Stromal cell of bone marrow (primary cell): Measurements from ENCODE around the gene TCEAL4.
"Not testable (repeated sequence)": the region's sequence is repeated elsewhere in the genome, so short reads cannot be mapped to it uniquely, and the experiment has no call there.

Source experiments
- DNase-seq: peaks from one replicate; pipeline ENCODE4 v3.0.0-alpha.2; 2012; ENCODE audit warnings: low read depth

Gene TCEAL4

DNA sequence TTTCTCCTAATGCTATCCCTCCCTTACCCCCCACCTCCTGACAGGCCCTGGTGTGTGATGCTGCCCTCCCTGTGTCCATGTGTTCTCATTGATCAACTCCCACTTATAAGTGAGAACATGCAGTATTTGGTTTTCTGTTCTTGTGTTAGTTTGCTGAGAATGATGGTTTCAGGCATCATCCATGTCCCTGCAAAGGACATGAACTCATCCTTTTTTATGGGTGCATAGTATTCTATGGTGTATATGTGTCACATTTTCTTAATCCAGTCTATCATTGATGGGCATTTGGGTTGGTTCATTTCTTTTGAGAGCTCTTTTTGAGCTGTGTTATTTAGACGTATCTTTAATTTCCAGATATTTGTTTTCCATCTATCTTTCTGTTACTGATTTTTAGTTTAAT lies 7.0 kb downstream of the TCEAL4 start:
- not testable (repeated sequence) for DNase-seq

DNA sequence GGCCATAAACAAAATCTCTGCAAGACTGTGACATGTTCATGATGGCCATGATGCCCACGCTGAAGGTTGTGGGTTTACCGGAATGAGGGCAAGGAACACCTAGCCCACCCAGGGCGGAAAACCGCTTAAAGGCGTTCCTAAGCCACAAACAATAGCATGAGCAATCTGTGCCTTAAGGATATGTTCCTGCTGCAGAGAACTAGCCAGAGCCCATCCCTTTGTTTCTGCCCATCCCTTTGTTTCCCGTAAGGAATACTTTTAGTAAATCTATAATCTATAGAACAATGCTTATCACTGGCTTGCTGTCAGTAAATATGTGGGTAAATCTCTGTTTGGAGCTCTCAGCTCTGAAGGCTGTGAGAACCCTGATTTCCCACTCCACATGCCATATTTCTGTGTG lies 9.9 kb downstream of the TCEAL4 start:
- DNase-seq = not testable (repeated sequence)

DNA sequence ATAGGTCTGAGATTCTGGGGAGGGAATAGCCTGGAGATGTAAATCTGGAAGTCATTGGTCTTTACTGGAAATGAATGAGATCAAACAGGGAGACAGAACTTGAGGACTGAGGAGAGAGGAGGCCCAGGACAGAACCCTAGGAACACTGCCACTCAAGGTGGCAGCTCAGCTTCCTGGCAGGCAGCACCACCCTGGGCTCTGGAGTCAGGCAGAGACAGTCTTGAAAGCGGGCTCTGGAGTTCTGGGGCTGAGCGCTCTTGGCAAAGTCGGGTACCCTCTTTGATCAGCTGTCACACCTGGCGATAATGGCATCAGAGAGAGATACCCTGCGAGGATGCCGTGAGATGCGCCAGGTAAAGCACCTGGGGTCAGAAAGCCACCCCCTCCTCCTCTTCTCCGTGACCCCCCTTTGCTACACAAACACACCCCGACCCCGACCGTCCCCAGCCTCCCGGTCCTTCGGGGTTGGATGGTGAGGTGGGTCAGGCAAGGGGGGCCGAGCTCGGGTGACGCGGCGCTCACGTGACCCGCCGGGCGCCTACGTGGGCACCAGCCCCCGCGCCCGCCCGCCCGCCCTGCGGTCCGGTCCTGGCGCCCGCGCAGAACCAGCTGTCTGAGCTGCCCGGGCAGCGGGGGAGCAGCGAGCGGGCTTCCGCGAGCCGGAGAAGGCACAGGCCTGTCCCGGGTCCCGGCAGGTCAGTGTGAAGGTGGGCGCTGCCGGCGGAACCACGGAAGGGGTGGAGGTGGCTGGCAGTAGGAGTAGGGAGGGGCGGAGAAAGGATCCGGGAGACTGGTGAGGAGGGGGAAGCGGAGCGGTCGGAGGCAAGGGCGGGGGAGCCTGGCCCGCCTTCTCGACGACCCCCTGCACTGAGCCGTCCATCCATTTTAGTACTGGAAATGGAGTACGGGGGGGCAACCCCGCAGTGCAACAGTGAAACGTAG lies 22.3 kb downstream of the TCEAL4 start, which contains the start of gene TCEAL3:
Gene TCEAL3 (plus strand): TSS at position 600 of the 942 bp plus-strand sequence. CDS start 1,102 bp downstream, outside the sequence.
- DNase-seq = no peak

DNA sequence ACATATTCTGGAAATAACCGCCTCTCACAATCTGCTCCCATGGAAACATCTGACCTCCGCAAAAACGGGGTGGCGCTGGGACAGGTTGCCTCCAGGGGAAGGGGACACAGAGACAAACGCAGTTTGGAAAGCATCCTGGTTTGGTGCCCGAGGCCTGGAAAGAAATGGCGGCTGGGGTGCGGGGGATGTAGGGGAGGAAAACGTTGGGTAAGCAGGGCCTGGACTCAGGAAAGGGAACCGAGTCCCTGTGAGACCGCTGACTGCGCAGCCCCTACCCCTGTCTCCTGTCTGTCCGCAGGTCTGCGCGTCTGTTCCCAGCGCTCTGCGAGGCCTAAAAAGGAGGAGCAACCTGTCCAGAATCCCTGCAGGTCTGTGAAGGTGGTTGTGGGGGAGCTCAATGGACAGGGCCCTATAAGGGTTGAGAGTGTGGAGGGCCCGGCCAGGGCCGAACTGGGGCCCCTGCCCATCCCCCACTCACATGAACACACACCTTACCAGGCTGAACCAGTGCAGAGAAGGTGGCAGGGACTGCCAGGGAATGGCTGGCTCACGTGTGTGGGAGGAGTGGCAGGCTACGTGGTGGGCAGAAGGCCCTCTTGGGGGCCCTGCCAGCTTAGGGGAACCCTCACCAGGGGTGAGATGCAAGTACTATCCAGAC lies 23.1 kb downstream of the TCEAL4 start:
- no peak for DNase-seq

DNA sequence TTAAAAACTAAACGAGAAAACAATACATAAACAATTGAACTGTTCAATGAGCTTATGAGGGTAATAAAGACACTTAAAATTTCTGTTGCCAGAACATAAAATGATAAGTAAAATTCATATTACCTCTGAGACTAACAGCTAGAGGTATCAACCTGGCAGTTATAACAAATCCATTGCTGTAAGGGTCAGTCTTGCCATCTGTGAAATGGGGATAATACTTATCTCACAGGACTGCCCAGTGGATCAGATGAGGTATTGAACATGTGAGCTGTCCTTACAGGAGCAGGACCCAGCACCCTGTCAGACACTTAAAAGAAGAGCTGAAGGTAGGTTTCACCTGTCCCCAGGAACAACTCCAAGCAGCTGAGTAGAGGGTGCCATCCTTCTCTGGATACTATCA lies 25.0 kb downstream of the TCEAL4 start:
- no peak for DNase-seq

DNA sequence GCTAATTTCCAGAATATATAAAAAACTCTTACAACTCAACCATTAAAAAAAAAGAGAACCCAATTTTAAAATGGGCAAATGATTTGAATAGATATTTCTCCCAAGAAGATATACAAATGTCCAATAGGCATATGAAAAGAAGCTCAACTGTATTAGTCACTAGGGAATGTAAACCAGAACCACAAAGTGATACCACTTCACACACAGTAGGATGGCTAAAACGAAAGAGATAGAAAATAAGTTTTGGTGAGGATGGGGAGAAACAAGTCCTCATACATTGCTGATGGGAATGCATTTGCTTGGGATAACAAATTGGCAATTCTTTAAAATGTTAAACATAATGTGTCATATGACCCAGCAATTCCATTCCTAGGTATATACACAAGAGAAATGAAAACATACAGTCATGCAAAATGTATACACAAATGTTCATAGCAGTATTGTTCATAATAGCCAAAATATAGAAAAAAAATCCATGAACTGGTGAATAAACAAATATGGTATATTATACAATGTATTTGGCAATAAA lies 28.1 kb downstream of the TCEAL4 start:
- no peak for DNase-seq

DNA sequence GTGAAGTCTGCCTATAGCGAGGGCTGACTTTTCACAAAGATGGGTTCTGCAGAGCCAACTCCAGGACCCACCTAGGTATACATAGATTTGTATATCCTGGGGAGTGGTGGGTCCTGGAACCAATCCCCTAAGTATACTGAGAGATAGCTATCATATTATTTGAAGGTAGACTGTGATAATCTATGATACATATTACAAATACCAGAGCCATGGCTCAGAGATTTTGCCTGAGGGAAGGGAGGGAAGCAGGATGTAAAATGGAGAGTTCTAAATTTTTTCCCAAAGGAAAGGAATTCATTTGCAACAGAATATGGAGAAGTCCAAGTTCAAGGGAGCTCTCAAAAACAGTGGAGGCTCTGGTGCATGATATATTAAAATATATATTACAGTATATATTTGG lies 29.7 kb downstream of the TCEAL4 start:
- DNase-seq = no peak

DNA sequence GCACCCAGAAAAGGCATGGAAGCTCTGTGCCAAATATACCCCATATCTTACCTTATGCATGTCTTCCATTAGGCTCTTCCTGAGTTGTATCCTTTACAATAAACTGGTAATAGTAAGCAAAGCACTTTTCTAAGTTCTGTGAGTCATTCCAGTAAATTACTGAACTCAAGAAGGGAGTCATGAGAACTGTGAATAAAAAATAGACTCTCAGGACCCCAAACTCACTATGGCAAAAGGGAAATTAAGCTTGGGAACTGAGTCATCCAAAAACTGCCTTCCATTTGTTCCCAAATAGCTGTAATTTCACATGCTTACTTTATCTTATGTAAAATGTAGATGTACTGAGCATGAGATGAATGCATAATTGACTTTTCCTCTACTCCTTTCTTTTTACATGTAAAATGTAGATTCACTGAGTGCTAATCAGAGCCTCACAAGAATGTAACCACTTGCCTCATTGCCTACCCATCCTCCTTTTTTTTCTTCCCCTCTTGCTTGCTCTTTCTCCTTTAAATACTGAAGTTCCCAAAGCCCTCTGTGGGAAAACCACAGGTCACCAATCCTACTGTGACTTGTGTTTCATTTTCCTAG lies 30.6 kb downstream of the TCEAL4 start:
- no peak for DNase-seq

DNA sequence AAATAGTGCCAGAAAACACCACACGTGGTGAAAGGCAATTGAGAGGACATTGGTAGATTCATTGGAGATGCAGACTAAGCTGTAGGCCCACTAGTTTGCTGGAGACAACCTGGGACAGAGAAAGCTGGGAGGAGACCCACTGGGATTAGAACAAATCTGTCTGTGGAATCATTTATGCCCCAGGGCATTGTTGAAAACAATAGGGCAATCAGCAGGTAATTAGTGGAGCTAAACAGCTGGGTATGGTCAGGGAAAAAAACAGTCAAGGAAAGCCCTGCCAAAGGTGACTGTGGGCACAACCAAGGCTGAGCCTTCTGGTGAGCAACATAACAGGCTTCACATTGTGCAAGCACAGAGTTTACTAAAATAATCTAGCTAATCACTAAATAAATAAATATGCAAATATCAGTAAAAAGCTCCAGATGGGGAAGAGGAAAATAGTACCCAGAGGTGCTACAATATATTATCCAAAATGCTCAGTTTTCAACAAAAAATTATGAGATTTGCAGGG lies 31.4 kb downstream of the TCEAL4 start:
- no peak for DNase-seq

DNA sequence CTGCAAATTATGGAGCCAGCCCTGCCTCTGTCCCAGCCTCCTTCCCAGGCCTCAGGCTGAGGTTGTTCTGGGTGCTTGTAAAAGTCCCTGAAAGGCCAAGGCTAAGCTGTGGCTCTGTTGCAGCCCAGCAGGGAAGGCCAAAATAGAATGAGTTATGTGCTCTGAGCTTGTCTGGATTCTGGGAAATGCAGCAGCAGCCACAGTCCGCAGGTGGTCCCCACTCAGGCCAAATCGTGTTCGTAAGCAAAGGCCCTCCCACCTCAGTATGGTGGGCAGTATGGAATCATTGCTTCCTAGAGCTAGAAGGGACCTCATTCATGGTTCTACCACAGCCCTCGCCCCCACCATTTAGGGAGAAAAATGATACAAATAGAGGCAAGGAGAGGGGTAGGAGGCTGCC lies 38.8 kb downstream of the TCEAL4 start:
- DNase-seq = no peak

DNA sequence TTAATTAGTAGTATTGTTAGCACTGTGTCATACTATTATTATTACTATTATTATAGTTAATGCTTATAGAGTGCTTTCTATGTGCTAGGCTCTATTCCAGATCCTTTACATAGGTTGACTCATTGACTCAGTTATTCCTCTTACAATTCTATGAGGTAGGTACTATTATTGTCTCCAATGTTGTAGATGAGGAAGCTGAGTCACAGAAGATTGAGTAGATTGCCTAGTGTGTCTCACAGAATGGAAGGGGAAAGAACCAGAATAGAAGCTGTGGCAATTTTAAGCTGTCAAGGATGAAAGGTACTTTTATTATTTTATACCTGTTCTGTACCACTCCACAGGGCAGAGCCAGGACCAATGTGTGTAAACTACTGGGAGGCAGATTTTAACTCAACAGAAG lies 41.5 kb downstream of the TCEAL4 start:
- DNase-seq = no peak

DNA sequence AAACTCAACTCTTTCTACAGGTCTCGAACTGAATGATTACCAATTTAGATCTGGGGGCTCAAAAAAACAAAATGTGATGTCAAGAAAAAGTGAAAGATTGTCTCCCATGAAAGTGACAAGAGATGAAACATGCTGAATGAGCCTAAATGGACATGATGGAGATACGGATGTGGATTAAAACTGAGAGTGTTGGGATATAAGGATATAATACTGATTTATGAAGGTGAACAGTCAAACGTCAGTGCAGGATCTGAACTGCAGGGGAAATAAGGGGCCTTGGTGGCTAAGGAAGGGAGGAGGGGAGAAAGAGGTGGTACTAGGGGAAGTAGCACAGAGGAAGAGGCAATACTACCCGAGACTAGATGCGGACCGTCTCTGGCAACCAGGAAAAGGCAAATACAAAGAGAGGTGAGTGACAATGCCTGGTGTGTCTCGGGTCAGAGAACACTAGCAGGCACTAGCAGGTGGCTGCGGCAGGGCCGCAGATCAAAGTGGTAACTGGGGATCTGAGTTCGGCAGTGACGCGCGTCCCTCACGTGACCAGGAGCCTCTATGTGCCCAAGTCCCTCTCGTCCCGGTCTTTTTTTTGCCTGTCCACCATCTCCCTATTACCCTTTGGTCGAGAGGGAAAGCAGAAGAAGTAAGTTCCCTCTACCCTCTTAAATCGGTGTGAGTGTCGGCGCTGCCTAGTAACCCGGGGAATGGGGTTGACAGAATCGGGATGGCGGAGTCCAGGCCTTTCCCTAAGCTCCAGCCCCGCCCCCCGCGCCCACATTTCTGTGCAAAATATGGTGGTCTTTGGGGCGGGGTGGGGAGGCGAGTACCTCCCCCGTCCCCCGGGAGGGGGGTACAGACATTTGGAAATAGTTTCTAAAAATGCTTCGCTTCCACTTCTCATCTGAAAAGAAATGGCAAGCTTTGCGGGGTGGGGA lies 43.3 kb downstream of the TCEAL4 start, which contains the start of gene TCEAL1:
Gene TCEAL1 (plus strand): TSS at position 590 of the 932 bp plus-strand sequence. CDS start 942 bp downstream, outside the sequence.
- no peak for DNase-seq

DNA sequence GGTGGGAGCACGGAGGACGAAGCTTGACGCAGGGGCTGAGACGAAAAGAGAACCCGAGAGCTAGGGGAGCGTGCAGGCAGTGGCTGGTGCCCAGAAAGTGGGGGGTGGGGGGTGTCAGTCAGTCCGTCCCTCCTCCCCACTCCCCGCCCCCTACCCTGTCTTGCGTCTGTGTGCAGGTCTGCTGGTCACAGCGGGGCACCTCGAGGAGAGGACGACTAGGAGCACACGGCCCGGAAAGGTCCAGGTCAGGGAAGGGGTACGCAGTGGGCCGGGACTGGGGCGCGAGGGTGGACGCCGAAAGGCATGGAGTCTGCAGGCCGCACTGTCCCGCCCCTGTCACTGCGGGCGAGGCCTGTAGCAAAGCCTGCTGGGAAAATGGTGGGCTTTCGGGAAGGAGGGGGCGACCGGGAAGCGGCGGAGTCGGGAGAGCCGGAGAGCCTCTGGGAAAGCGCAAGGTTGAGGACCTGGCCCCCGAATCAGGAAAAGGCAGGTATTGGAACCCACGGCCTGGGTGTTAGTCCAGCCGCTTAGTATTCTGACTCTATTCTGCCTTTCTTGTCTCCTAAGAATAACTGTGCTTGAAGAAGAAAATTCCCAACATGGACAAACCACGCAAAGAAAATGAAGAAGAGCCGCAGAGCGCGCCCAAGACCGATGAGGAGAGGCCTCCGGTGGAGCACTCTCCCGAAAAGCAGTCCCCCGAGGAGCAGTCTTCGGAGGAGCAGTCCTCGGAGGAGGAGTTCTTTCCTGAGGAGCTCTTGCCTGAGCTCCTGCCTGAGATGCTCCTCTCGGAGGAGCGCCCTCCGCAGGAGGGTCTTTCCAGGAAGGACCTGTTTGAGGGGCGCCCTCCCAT lies 44.2 kb downstream of the TCEAL4 start:
- DNase-seq = peak; percentile 51

DNA sequence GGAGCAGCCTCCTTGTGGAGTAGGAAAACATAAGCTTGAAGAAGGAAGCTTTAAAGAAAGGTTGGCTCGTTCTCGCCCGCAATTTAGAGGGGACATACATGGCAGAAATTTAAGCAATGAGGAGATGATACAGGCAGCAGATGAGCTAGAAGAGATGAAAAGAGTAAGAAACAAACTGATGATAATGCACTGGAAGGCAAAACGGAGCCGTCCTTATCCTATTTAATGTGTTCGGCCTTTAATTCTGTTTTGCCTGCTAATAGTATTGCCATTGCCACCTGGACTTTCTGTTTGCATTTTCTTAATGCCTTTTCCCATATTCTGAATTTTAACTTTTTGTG lies 44.8 kb downstream of the TCEAL4 start:
- no peak for DNase-seq

DNA sequence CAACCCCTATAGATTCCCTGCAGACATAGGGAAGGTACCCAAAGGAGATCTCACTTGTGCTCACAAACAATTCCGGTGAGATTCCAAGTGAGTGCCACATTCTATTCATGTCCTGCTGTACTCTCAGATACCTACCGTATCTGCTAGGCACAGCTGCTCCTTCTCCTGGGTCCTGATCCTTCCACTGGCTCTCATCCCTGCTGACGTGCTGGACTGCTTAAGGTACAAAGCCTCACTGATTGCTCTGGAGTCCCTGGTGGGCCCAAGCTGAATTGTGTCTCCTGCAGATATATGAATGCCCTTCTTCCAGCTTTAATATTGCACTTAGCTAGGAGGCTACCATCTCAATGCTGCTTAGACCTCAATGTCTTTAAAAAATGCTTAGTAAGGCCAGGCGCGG lies 45.8 kb downstream of the TCEAL4 start:
- no peak for DNase-seq

DNA sequence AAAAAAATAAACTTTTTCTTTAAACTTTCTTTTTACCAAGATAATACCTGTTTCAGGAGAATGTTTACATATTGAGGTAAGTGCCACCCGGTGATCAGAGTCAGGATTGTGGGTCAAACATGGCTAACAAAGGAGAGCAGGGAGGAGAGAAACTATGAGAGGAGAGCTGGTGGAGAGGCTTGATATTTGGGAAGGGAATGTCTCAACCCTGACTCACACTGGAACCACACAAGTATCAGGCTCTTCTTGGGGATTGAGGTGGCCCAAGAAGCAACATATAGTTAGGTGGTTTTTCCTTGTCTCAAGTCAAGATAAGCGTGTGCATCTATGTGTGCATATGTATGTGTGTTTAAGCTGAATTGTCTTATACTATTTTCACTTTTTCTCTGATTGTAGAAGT lies 50.1 kb downstream of the TCEAL4 start:
- DNase-seq = no peak
